H1 (cell line): ENCODE data around the gene FGF14. TPM values are rescaled to one million over a fixed set of nuclear protein-coding genes. Genes with fewer than 3 reads are reported as not detected.

Source experiments
- CTCF ChIA-PET: fragments of 300-600 bp; sonication (Branson Sonifier 250); formaldehyde crosslinking; loops from one replicate; lab custom pipeline; 2021; ENCODE audit not compliant: partially characterized antibody; lab: Charles Lee
- POLR2A ChIA-PET: fragments of 300-600 bp; sonication (Branson Sonifier 250); formaldehyde crosslinking; loops from one replicate; lab custom pipeline; 2021; ENCODE audit warnings: inconsistent platforms; ENCODE audit not compliant: partially characterized antibody; lab: Charles Lee
- DNase-seq, 2 experiments: peaks; one replicate each; pipeline versions ENCODE4 v3.0.0 to v3.0.0-alpha.2; 2010 to 2022; ENCODE audit warnings: low spot score in 2 of 2, low read depth in 1 of 2, mixed read lengths in 1 of 2
- FAIRE-seq: peaks from 2 replicates; lab custom pipeline; 2011; peaks lifted over from hg19 to GRCh38; lab: Jason Lieb, UNC
- H2AFZ ChIP-seq: 2 replicates; pipeline ENCODE4 v1.8.1; 2012; ENCODE audit warnings: low read length, inconsistent platforms
- H2AK5ac ChIP-seq: 2 replicates; pipeline ENCODE4 v1.6.1; 2013; ENCODE audit warnings: low read depth, low read length
- H2BK120ac ChIP-seq: replicated peaks from 2 replicates; pipeline ENCODE3; 2013; ENCODE audit warnings: low read depth, low read length, inconsistent platforms
- H2BK12ac ChIP-seq: 2 replicates; pipeline ENCODE4 v1.6.1; 2013; ENCODE audit warnings: low read depth, low read length
- H2BK15ac ChIP-seq: 2 replicates; pipeline ENCODE4 v1.6.1; 2013; ENCODE audit warnings: low read length
- H2BK20ac ChIP-seq: 2 replicates; pipeline ENCODE4 v1.6.1; 2013; ENCODE audit warnings: low read length
- H2BK5ac ChIP-seq: 2 replicates; pipeline ENCODE4 v1.6.1; 2013; ENCODE audit warnings: low read depth, low read length
- H3K14ac ChIP-seq: 2 replicates; pipeline ENCODE4 v1.6.1; 2013; ENCODE audit warnings: inconsistent platforms; ENCODE audit not compliant: insufficient read length
- H3K18ac ChIP-seq: 2 replicates; pipeline ENCODE4 v1.6.1; 2013; ENCODE audit warnings: low read length; ENCODE audit errors: extremely low read depth
- H3K23ac ChIP-seq: 2 replicates; pipeline ENCODE4 v1.6.1; 2013; ENCODE audit warnings: inconsistent platforms; ENCODE audit not compliant: insufficient read length
- H3K23me2 ChIP-seq: 2 replicates; pipeline ENCODE4 v1.6.1; 2013; ENCODE audit warnings: low read depth, low read length
- H3K27ac ChIP-seq: 2 replicates; pipeline ENCODE4 v1.6.1; 2011; ENCODE audit warnings: low read depth, low read length, inconsistent platforms
- H3K27me3 ChIP-seq, 4 experiments: replicated peaks in 1 of 4; 1 replicate in 1 of 4; 2 replicates in 3 of 4; pipeline versions ENCODE4 v1.6.1 to v1.8.1; 2011 to 2013; ENCODE audit warnings: low read length in 3 of 4, mild to moderate bottlenecking in 3 of 4, inconsistent platforms in 2 of 4, mixed read lengths in 2 of 4, moderate library complexity in 1 of 4; ENCODE audit not compliant: control insufficient read depth in 3 of 4, insufficient read depth in 3 of 4; ENCODE audit errors: extremely low read depth in 1 of 4
- H3K36me3 ChIP-seq, 4 experiments: 2 replicates each; pipeline versions ENCODE4 v1.6.1 to v1.8.1; 2011 to 2013; ENCODE audit warnings: mild to moderate bottlenecking in 4 of 4, low read length in 3 of 4, moderate library complexity in 2 of 4, control low read depth in 1 of 4, inconsistent platforms in 1 of 4; ENCODE audit not compliant: insufficient read depth in 4 of 4, control insufficient read depth in 2 of 4
- H3K4ac ChIP-seq: replicated peaks from 2 replicates; pipeline ENCODE3; 2013; ENCODE audit warnings: low read length, low read depth, mixed read lengths, inconsistent platforms; ENCODE audit not compliant: insufficient read length
- H3K4me1 ChIP-seq, 4 experiments: replicated peaks in 1 of 4; 1 replicate in 1 of 4; 2 replicates in 3 of 4; pipeline versions ENCODE4 v1.6.1 to v1.8.1; 2011 to 2013; ENCODE audit warnings: low read length in 3 of 4, inconsistent platforms in 2 of 4, mixed read lengths in 1 of 4; ENCODE audit not compliant: insufficient read depth in 4 of 4, control insufficient read depth in 3 of 4
- H3K4me2 ChIP-seq, 2 experiments: 2 replicates each; pipeline versions ENCODE4 v1.6.1 to v1.8.1; 2011 to 2013; ENCODE audit warnings: low read depth in 2 of 2, low read length in 2 of 2, control low read depth in 1 of 2, inconsistent platforms in 1 of 2, mild to moderate bottlenecking in 1 of 2; ENCODE audit not compliant: insufficient read depth in 1 of 2
- H3K4me3 ChIP-seq, 4 experiments: fragments of 200-600, 300-600 bp in 1 of 4; sonication (generic), shearing (Covaris generic), sonication (Bioruptor Twin) in 1 of 4; 2 replicates each; pipeline versions ENCODE4 v1.5.1 to v1.8.1; 2011 to 2016; ENCODE audit warnings: low read length in 4 of 4, low read depth in 3 of 4, control low read depth in 2 of 4, inconsistent platforms in 2 of 4, mild to moderate bottlenecking in 2 of 4, mixed read lengths in 1 of 4, moderate library complexity in 1 of 4; ENCODE audit not compliant: insufficient read depth in 2 of 4; ENCODE audit errors: extremely low read depth in 1 of 4
- H3K56ac ChIP-seq: replicated peaks from 2 replicates; pipeline ENCODE3; 2013; ENCODE audit warnings: low read depth, mild to moderate bottlenecking, mixed read lengths, low read length, inconsistent platforms; ENCODE audit not compliant: insufficient read length
- H3K79me1 ChIP-seq: 2 replicates; pipeline ENCODE4 v1.6.1; 2013; ENCODE audit warnings: low read depth, low read length, control low read depth
- H3K79me2 ChIP-seq, 2 experiments: 2 replicates each; pipeline versions ENCODE4 v1.6.1 to v1.8.1; 2012 to 2013; ENCODE audit warnings: low read length in 2 of 2, mild to moderate bottlenecking in 2 of 2, inconsistent platforms in 1 of 2; ENCODE audit not compliant: insufficient read depth in 2 of 2, control insufficient read depth in 1 of 2
- H3K9ac ChIP-seq, 4 experiments: replicated peaks in 1 of 4; 1 replicate in 1 of 4; 2 replicates in 3 of 4; pipeline versions ENCODE4 v1.6.1 to v1.8.1; 2011 to 2013; ENCODE audit warnings: low read depth in 3 of 4, low read length in 3 of 4, control low read depth in 2 of 4, mild to moderate bottlenecking in 2 of 4, moderate library complexity in 2 of 4, inconsistent platforms in 1 of 4; ENCODE audit errors: extremely low read depth in 1 of 4
- H3K9me3 ChIP-seq, 2 experiments: 2 replicates each; pipeline versions ENCODE4 v1.6.1 to v1.8.1; 2012 to 2013; ENCODE audit warnings: mild to moderate bottlenecking in 2 of 2, moderate library complexity in 2 of 2, control low read depth in 1 of 2, inconsistent platforms in 1 of 2, low read depth in 1 of 2, low read length in 1 of 2, mixed read lengths in 1 of 2; ENCODE audit not compliant: insufficient read depth in 2 of 2
- H4K20me1 ChIP-seq, 2 experiments: replicated peaks in 1 of 2; 2 replicates each; pipeline versions ENCODE3 to v1.8.1; 2011 to 2013; ENCODE audit warnings: inconsistent platforms in 2 of 2, low read length in 2 of 2, mild to moderate bottlenecking in 1 of 2; ENCODE audit not compliant: insufficient read depth in 2 of 2, control insufficient read depth in 1 of 2
- H4K5ac ChIP-seq: 2 replicates; pipeline ENCODE4 v1.6.1; 2013; ENCODE audit warnings: low read length, low read depth, mixed read lengths, inconsistent platforms; ENCODE audit not compliant: insufficient read length
- H4K8ac ChIP-seq: 2 replicates; pipeline ENCODE4 v1.8.0; 2013; ENCODE audit warnings: mild to moderate bottlenecking, moderate library complexity, low read length, inconsistent platforms; ENCODE audit not compliant: insufficient read depth; ENCODE audit errors: extremely low read depth
- H4K91ac ChIP-seq: replicated peaks from 2 replicates; pipeline ENCODE3; 2013; ENCODE audit warnings: low read length, mixed read lengths, inconsistent platforms; ENCODE audit not compliant: insufficient read length
- CEBPB ChIP-seq: IDR thresholded peaks from 2 replicates; pipeline ENCODE4 v1.6.1; 2012; ENCODE audit warnings: low read depth, low read length
- NANOG ChIP-seq: IDR thresholded peaks from 2 replicates; pipeline ENCODE4 v1.6.1; 2011; ENCODE audit warnings: low read length, low read depth, mild to moderate bottlenecking, inconsistent platforms; ENCODE audit not compliant: insufficient read depth, poor library complexity, severe bottlenecking
- PHF8 ChIP-seq: fragments of 200-600 bp; sonication (generic); conservative IDR thresholded peaks from 2 replicates; pipeline ENCODE4 v1.7.1; 2012; ENCODE audit warnings: low read depth, mild to moderate bottlenecking, inconsistent platforms, low read length, moderate library complexity
- POLR2A ChIP-seq, 2 experiments: IDR thresholded peaks; 1 replicate in 1 of 2; 2 replicates in 1 of 2; pipeline ENCODE4 v1.6.1; 2011; ENCODE audit warnings: low read depth in 2 of 2, low read length in 2 of 2, mild to moderate bottlenecking in 2 of 2; ENCODE audit errors: control extremely low read depth in 1 of 2
- SIX5 ChIP-seq: IDR thresholded peaks from 2 replicates; pipeline ENCODE4 v1.6.1; 2011; ENCODE audit warnings: mild to moderate bottlenecking, low read depth, low read length
- SP2 ChIP-seq: IDR thresholded peaks from 2 replicates; pipeline ENCODE4 v1.6.1; 2012; ENCODE audit warnings: mild to moderate bottlenecking, low read length, inconsistent platforms
- TBP ChIP-seq: IDR thresholded peaks from 2 replicates; pipeline ENCODE4 v1.6.1; 2011; ENCODE audit warnings: low read depth, low read length, improper control_type of control experiment
- TCF12 ChIP-seq: IDR thresholded peaks from 2 replicates; pipeline ENCODE4 v1.6.1; 2011; ENCODE audit warnings: low read depth, mild to moderate bottlenecking, low read length
- TEAD4 ChIP-seq: IDR thresholded peaks from 2 replicates; pipeline ENCODE4 v1.6.1; 2012; ENCODE audit warnings: low read depth, low read length, inconsistent platforms, mixed read lengths
- WGBS, 2 experiments: shearing (Covaris generic) in 1 of 2; methylation state at CpG; one replicate each; pipeline versions ENCODE4 v1.1.6 to v1.1.7; 2013 to 2015; ENCODE audit warnings: low lambda C conversion rate in 2 of 2, mixed read lengths in 2 of 2, inconsistent platforms in 1 of 2, low coverage in 1 of 2, missing lambda C conversion rate in 1 of 2; ENCODE audit not compliant: insufficient replicate concordance in 2 of 2, insufficient coverage in 1 of 2, insufficient read length in 1 of 2; ENCODE audit errors: extremely low coverage in 1 of 2, missing lambda C conversion rate in 1 of 2; 5-methylcytosine and 5-hydroxymethylcytosine counted together
- polyA plus RNA-seq, 7 experiments: library from polyadenylated mRNA; depleted of rRNA in 3 of 7; stranded (reverse) in 5 of 7; unstranded in 2 of 7; fragments of >200 nt in 5 of 7; fragments of 200-250 nt in 2 of 7; gene quantifications; 1 replicate in 5 of 7; 2 replicates in 1 of 7; 4 replicates in 1 of 7; pipeline versions ENCODE4 v1.2.1 to v1.2.3, GENCODE V29; 2011 to 2013; ENCODE audit warnings: missing spikeins in 2 of 7, mixed read lengths in 2 of 7
- total RNA-seq: library from RNA; stranded (reverse); fragmentation: NEBNext Ultra II Directional; extraction: Animal tissue kit (Norgen Biotek cat#: 25700); gene quantifications from 2 replicates; pipeline ENCODE4 v1.2.1, GENCODE V29; 2021
- TF ChIP-seq, protein P1 (sequence below), 3 experiments: IDR thresholded peaks; 1 replicate in 2 of 3; 2 replicates in 1 of 3; pipeline versions ENCODE4 v1.5.1 to v1.6.1; 2011; ENCODE audit warnings: low read length in 3 of 3, mild to moderate bottlenecking in 3 of 3, inconsistent platforms in 2 of 3, low read depth in 1 of 3, moderate library complexity in 1 of 3; ENCODE audit not compliant: insufficient read depth in 1 of 3; ENCODE audit errors: control extremely low read depth in 1 of 3
- TF ChIP-seq, protein P2 (sequence below): IDR thresholded peaks from 2 replicates; pipeline ENCODE4 v1.6.1; 2012; ENCODE audit warnings: inconsistent platforms

FGF14 gene
- total and polyA plus RNA-seq, 2 of the 8 experiments (the other 6 are each of a cell fraction or from before 2014, with no cell fraction given), result 0.05 to 0.58 TPM

DNA sequence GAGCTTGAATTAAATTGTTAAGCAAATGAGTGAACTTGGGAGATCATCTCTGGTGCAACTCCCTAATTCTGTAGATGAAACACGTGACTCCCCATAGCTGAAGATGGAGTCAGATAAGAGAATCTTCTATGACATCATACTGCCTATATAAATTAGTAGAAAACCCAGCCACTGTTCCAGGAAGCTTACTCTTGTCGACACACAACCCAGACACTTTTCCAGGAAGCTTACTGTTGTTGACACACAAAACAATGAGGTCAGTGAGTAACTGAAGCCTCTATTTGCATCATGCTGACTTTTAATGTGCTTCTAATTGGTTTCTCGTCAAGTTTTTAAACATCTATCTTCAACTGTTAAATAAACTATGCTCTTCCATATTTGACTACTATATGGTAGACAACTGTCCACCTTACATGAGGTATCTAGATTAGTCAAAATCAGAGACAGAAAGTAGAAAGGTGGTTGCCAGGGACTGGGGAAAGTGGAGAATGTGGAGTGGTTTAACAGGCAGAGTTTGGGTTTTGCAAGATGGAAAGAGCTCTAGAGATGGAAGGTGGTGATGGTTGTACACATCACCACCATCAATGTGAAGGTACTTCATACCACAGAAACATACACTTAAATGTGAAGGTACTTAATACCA lies 168.2 kb downstream of the FGF14 start:
- no peak overlapping the region for H3K18ac ChIP-seq
- CTCF ChIA-PET, result interaction anchor here (1.1 to 1.4 kb wide), 3 partner anchors 10 to 36 kb away, joined by 3 read pairs; no protein-coding TSS in a partner anchor
- TF ChIP-seq NANOG (no peak), CEBPB (no peak), SIX5 (no peak), TCF12 (no peak), POLR2A (IDR thresholded peaks at IDR 0.05; ENCODE audit: control extremely low read depth in 1 of 2, low read depth in 2 of 2, low read length in 2 of 2) (no peak), TBP (no peak), SP2 (no peak), PHF8 (no peak), TEAD4 (no peak)
- TF ChIP-seq, protein P1, sequence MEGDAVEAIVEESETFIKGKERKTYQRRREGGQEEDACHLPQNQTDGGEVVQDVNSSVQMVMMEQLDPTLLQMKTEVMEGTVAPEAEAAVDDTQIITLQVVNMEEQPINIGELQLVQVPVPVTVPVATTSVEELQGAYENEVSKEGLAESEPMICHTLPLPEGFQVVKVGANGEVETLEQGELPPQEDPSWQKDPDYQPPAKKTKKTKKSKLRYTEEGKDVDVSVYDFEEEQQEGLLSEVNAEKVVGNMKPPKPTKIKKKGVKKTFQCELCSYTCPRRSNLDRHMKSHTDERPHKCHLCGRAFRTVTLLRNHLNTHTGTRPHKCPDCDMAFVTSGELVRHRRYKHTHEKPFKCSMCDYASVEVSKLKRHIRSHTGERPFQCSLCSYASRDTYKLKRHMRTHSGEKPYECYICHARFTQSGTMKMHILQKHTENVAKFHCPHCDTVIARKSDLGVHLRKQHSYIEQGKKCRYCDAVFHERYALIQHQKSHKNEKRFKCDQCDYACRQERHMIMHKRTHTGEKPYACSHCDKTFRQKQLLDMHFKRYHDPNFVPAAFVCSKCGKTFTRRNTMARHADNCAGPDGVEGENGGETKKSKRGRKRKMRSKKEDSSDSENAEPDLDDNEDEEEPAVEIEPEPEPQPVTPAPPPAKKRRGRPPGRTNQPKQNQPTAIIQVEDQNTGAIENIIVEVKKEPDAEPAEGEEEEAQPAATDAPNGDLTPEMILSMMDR (IDR thresholded peaks at IDR 0.05; ENCODE audit: control extremely low read depth in 1 of 3, insufficient read depth in 1 of 3, low read depth in 1 of 3, low read length in 3 of 3), result no peak
- TF ChIP-seq, protein P2, sequence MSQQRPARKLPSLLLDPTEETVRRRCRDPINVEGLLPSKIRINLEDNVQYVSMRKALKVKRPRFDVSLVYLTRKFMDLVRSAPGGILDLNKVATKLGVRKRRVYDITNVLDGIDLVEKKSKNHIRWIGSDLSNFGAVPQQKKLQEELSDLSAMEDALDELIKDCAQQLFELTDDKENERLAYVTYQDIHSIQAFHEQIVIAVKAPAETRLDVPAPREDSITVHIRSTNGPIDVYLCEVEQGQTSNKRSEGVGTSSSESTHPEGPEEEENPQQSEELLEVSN, result no peak

More for the DNA sequence above, 168.2 kb downstream of the FGF14 start:
- H2BK120ac ChIP-seq, result no peak overlapping the region
- H3K4me3 ChIP-seq, result no peak overlapping the region
- no peak overlapping the region for H3K14ac ChIP-seq
- WGBS, 2 experiments, result 92% methylated on average over 3 of the region's 3 CpGs; no CpG with 5 or more reads in 1 of the 2 experiments
- no peak for FAIRE-seq
- H3K27ac ChIP-seq, result no peak overlapping the region
- H2AFZ ChIP-seq, result no peak overlapping the region
- no peak for DNase-seq
- no peaks in the 10 kb centered on the region for H4K20me1 ChIP-seq
- H2BK12ac ChIP-seq, result no peak overlapping the region
- no peaks in the 10 kb centered on the region for H3K36me3 ChIP-seq
- no peaks in the 10 kb centered on the region for H3K9me3 ChIP-seq
- H3K4me1 ChIP-seq, result no peaks in the 10 kb centered on the region
- no peak overlapping the region for H4K8ac ChIP-seq
- no peaks in the 10 kb centered on the region for H3K79me1 ChIP-seq
- no peak overlapping the region for H4K5ac ChIP-seq
- no peak overlapping the region for H2BK5ac ChIP-seq
- H3K79me2 ChIP-seq, result no peaks in the 10 kb centered on the region
- no peak overlapping the region for H3K4me2 ChIP-seq
- no peak overlapping the region for H2BK20ac ChIP-seq
- H3K56ac ChIP-seq, result no peak overlapping the region
- no peak overlapping the region for H4K91ac ChIP-seq
- no peak overlapping the region for H3K23ac ChIP-seq
- no peak overlapping the region for H3K9ac ChIP-seq
- no peaks in the 10 kb centered on the region for H3K27me3 ChIP-seq
- H2BK15ac ChIP-seq, result no peak overlapping the region
- no peak overlapping the region for H3K4ac ChIP-seq
- H3K23me2 ChIP-seq, result peaks cover 2% of the 10 kb centered on the region; the same call in 1 of the 2 replicates
- no peak overlapping the region for H2AK5ac ChIP-seq
- POLR2A ChIA-PET, result no interaction called here
